Daoy (cell line): ENCODE data around the gene HBZ. TPM values are rescaled to one million over a fixed set of nuclear protein-coding genes. Genes with fewer than 3 reads are reported as not detected.
"Not testable (repeated sequence)": the region's sequence is repeated elsewhere in the genome, so short reads cannot be mapped to it uniquely, and the experiment has no call there.

Experiments used
- DNase-seq: peaks from one replicate; pipeline ENCODE4 v3.0.0-alpha.2; 2015; ENCODE audit warnings: low read depth
- total RNA-seq: library from RNA; depleted of rRNA; stranded (reverse); fragments of >200 nt; shearing (Covaris generic); gene quantifications from 2 replicates; pipeline ENCODE4 v1.2.3, GENCODE V29; 2014

The HBZ gene
- total RNA-seq, 1 experiment from 2014 or later: not detected

GRCh38 chr16:133716-134115 is 18.7 kb upstream of the HBZ start:
- no peak for DNase-seq

GRCh38 chr16:138049-138417 is 14.4 kb upstream of the HBZ start:
- DNase-seq: no peak

GRCh38 chr16:140175-140857 is 12.1 kb upstream of the HBZ start:
- no peak for DNase-seq

GRCh38 chr16:142405-142967 is 10.0 kb upstream of the HBZ start:
- no peak for DNase-seq

- no peak for DNase-seq
Observed at GRCh38 chr16:143047-143446, 9.4 kb upstream of the HBZ start.

GRCh38 chr16:143456-143855 is 9.0 kb upstream of the HBZ start:
- no peak for DNase-seq

GRCh38 chr16:144797-145252 is 7.6 kb upstream of the HBZ start:
- no peak for DNase-seq

- DNase-seq: no peak
Observed at GRCh38 chr16:146646-147045, 5.8 kb upstream of the HBZ start.

GRCh38 chr16:149024-149660 is 3.3 kb upstream of the HBZ start:
- DNase-seq: peak; percentile 48

GRCh38 chr16:153129-153521 is 681 bp downstream of the HBZ start:
- DNase-seq: not testable (repeated sequence)

GRCh38 chr16:153550-154216 is 1.2 kb downstream of the HBZ start:
- DNase-seq: not testable (repeated sequence)

GRCh38 chr16:154217-155030 is 2.0 kb downstream of the HBZ start:
- DNase-seq: peak; percentile 45

- DNase-seq: no peak
Observed at GRCh38 chr16:155031-155398, 2.6 kb downstream of the HBZ start.

GRCh38 chr16:159136-159849 is 6.8 kb downstream of the HBZ start:
- no peak for DNase-seq

- DNase-seq: not testable (repeated sequence)
Observed at GRCh38 chr16:160242-160641, 7.8 kb downstream of the HBZ start.

GRCh38 chr16:160691-161190 is 8.3 kb downstream of the HBZ start:
- DNase-seq: no peak

GRCh38 chr16:162271-162991 is 10.0 kb downstream of the HBZ start:
- DNase-seq: no peak

GRCh38 chr16:163139-163538 is 10.7 kb downstream of the HBZ start:
- DNase-seq: not testable (repeated sequence)

GRCh38 chr16:163696-164095 is 11.3 kb downstream of the HBZ start:
- DNase-seq: not testable (repeated sequence)

- DNase-seq: not testable (repeated sequence)
Observed at GRCh38 chr16:164134-164823, 11.8 kb downstream of the HBZ start.
